Measurements from ENCODE around the gene PHYHIPL. TPM values are rescaled to one million over a fixed set of nuclear protein-coding genes. Genes with fewer than 3 reads are reported as not detected.

The PHYHIPL gene
- total and polyA plus RNA-seq, 9 donors = 0.11 to 3.7 (median 0.55) TPM; not detected in 2

- intact Hi-C loops (cut with DNase I) = no loop called here
- H3K27me3 ChIP-seq = no peaks in the 10 kb centered on the region
- H3K4me1 ChIP-seq (ENCODE audit: insufficient read depth) = no peaks in the 10 kb centered on the region
- no peak overlapping the region for H3K27ac ChIP-seq
- no peak for TF ChIP-seq POLR2A (IDR thresholded peaks at IDR 0.05)
- TF ChIP-seq EP300 (IDR thresholded peaks at IDR 0.05) = no peak
- TF ChIP-seq CTCF (IDR thresholded peaks at IDR 0.05) = no peak
- H3K4me3 ChIP-seq = no peak overlapping the region
- WGBS, 3 donors = 87 to 91% (median 91%) methylated on average over 1 of the region's 1 CpG
- no peaks in the 10 kb centered on the region for H3K9me3 ChIP-seq
- DNase-seq = no peak
- no peaks in the 10 kb centered on the region for H3K36me3 ChIP-seq
Measured at GRCh38 chr10:59190332-59190731, 13.9 kb downstream of the PHYHIPL start.

GRCh38 chr10:59206204-59206720 is 29.8 kb downstream of the PHYHIPL start:
- intact Hi-C loops (cut with DNase I) = no loop called here

GRCh38 chr10:59212301-59212798 is 35.9 kb downstream of the PHYHIPL start:
- no peaks in the 10 kb centered on the region for H3K27me3 ChIP-seq
- 73 to 84% (median 83%) methylated on average over 2 of the region's 2 CpGs for WGBS, 3 donors
- H3K4me3 ChIP-seq = no peak overlapping the region
- no peaks in the 10 kb centered on the region for H3K4me1 ChIP-seq (ENCODE audit: insufficient read depth)
- intact Hi-C loops (cut with DNase I) = no loop called here
- no peak overlapping the region for H3K27ac ChIP-seq
- no peaks in the 10 kb centered on the region for H3K36me3 ChIP-seq
- no peak for TF ChIP-seq CTCF (IDR thresholded peaks at IDR 0.05)
- no peak for TF ChIP-seq POLR2A (IDR thresholded peaks at IDR 0.05)
- no peak for TF ChIP-seq EP300 (IDR thresholded peaks at IDR 0.05)
- H3K9me3 ChIP-seq = no peaks in the 10 kb centered on the region
- no peak for DNase-seq

More at GRCh38 chr10:59206204-59206720, 29.8 kb downstream of the PHYHIPL start:
- no peak for TF ChIP-seq POLR2A (IDR thresholded peaks at IDR 0.05)
- TF ChIP-seq EP300 (IDR thresholded peaks at IDR 0.05) = no peak
- no peak for TF ChIP-seq CTCF (IDR thresholded peaks at IDR 0.05)
- H3K36me3 ChIP-seq = no peaks in the 10 kb centered on the region
- WGBS, 3 donors = 96 to 97% (median 96%) methylated on average over 5 of the region's 5 CpGs
- H3K9me3 ChIP-seq = no peaks in the 10 kb centered on the region
- H3K4me1 ChIP-seq (ENCODE audit: insufficient read depth) = no peaks in the 10 kb centered on the region
- DNase-seq = no peak
- H3K27ac ChIP-seq = no peak overlapping the region
- H3K27me3 ChIP-seq = no peaks in the 10 kb centered on the region
- no peak overlapping the region for H3K4me3 ChIP-seq

GRCh38 chr10:59214160-59214559 is 37.7 kb downstream of the PHYHIPL start:
- Histone ChIP-seq H3K4me3 (no peak overlapping the region), H3K27me3 (no peaks in the 10 kb centered on the region), H3K4me1 (ENCODE audit: insufficient read depth) (no peaks in the 10 kb centered on the region), H3K36me3 (no peaks in the 10 kb centered on the region), H3K9me3 (no peaks in the 10 kb centered on the region), H3K27ac (no peak overlapping the region)
- TF ChIP-seq EP300 (IDR thresholded peaks at IDR 0.05) (no peak), CTCF (IDR thresholded peaks at IDR 0.05) (no peak), POLR2A (IDR thresholded peaks at IDR 0.05) (no peak)
- DNase-seq = no peak
- intact Hi-C loops (cut with DNase I) = no loop called here
- 96 to 98% (median 98%) methylated on average over 1 of the region's 1 CpG for WGBS, 3 donors
